HG02588 (cell line): ENCODE results near the gene ATE1.
"Not testable (repeated sequence)": the region's sequence is repeated elsewhere in the genome, so short reads cannot be mapped to it uniquely, and the experiment has no call there.

Experiments
- ATAC-seq: cut with Tn5 transposase; IDR thresholded peaks from one replicate; pipeline ENCODE4 v1.9.1; 2021; ENCODE audit warnings: mild to moderate bottlenecking, moderate library complexity; ENCODE audit not compliant: unreplicated experiment

Gene ATE1

DNA sequence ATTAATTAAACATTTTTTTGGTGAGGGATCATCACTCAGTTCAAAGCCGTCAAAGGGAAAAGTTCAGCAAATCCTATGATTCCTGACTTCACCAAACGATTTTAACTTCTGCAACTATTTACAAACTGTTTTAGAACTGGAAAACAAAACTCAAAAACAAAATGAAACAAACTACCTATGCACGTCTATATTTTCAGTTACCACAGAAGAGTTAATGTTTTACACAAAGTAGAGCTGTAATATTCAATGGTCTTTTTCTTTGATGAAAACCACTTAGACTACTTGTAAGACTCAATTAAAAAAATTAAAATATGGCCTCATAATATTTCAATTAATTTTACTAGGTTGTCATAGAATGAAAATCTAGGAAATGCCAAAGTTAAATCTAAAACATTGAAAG is 131.5 kb downstream of the ATE1 start:
- ATAC-seq = no peak

DNA sequence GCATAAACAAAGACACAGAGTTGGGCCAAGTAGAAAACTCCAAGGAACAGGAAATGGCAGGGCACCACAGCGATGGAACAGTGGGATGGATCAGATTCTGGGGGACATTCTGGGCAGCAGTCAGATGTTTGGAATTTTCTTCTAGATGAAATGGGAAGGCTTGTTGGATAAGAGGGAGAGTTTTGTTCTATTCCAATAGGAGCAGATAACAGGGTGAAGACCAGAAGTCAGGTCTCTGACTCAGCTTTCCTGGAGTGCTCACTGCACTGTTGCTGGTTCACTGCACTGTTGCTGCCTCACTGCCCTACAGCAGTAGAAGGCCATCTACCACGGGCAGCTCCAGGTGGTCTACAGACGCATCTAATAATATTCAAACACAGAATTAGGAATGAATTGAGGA is 135.6 kb downstream of the ATE1 start:
- ATAC-seq = no peak

DNA sequence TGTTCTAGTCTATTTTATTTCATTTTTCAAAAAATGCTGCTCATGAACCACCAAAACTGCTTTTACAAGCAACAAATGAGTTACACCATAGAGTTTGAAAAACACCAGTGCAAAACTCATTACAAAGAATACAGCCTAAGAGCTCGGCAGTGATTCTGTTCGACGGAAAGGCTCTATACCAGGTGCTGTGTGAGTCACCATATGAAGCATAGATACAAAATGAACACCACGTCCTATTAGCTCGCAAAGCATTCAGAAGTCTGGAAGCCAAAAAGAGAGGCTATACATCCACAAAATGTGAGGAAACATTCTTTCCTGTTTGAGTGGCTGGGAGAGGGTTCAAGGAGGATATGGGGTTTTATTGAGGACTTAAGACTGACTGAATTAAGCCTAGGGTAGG is 136.1 kb downstream of the ATE1 start:
- no peak for ATAC-seq

DNA sequence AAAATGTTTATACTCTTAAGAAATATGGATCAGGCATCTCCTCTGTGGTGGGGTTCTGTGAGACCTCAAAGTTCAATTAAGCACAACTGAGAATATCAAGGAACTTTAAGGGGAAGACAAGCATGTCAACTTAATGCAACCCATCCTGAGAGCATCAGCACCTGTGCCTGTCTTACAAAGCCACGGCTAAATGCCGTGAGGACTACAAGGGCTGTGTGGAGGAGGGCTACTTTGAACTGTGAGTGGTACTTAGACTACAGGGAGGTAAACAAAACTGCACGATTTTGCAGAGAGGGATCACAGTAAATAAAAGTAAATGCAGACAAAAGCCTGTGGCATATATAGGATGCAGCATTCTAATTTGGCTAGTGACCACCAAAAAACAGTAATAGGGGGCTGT is 139.1 kb downstream of the ATE1 start:
- ATAC-seq = no peak

DNA sequence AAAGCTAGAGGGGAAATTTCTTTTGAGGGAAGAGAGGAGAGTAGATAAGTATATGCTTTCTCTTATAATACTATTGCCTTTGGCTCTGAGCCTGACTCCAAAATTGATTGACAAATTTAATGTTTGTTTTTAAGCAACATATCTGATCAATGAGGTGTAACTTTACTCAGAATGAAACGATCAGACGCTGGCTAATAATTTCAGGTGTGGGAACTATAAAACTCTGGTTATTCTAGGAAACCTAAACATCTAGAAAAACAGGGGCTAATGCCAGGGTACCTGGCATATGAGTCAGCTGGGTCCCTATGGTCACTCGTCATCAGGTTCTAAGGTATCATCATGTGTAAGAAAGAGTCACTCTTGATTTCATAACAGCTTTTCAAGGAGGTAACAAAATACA is 139.7 kb downstream of the ATE1 start:
- ATAC-seq = no peak

DNA sequence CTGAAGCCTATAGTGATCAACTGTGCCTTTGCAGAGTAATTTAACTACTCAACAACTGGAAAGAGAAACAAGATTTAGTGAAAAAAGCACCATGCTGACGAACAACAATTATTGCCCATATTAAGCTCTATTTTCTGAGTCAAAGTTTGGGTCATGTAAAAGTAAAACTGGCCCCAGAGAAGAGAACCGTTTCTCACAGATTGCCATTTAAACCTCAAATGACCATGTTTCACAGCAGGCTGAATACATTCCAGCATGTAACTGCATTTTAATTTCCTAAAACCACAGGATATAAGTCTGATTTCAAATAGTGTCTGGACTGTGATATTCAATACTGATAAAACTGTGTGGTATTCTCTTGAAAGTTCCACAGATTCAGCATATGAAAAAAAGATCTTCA is 140.7 kb downstream of the ATE1 start:
- no peak for ATAC-seq

DNA sequence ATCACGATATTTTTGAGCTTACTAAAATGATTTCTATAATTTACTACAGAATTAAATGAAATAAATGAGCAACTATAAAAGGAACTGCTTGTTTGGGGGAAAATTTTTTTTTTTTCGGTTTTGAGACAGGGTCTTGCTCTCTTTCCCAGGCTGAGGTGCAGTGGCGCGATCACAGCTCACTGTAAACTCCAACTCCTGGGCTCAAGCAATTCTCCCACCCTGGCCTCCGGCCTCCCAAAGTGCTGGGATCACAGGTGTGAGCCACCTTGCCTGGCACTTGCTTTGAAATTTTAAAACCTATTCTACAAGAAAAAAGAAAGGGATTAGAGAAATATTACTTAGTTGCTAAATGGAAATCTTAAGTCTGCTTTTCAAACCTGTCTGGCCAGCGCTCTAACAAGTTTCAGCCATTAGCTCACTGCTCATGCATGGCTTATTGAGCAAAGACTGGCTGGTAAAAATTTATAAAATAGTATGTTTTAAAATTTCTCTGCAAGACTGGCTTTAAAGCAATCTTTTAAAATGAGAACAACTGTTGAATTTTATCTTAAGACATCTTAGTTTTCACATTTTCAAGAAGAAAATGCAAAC is 144.0 kb downstream of the ATE1 start:
- no peak for ATAC-seq

DNA sequence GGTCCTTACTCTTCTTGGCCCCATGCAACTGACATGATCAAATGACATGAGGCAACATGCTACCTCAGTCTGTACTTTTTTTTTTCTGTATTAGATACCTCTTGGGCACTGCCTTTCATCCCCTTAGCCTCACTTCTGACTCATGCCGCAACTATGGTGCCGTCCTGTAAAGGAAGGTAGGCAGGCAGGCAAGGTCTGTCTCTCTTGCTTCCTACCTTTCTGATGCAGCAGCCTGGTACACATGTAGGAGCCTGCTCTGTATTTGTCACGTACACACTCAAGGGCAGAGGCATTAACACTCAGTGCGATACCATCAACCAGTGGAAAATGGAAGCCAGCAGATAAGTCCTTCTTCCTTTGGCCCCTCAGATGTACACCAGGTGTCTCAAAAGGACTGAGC is 146.7 kb downstream of the ATE1 start:
- no peak for ATAC-seq

DNA sequence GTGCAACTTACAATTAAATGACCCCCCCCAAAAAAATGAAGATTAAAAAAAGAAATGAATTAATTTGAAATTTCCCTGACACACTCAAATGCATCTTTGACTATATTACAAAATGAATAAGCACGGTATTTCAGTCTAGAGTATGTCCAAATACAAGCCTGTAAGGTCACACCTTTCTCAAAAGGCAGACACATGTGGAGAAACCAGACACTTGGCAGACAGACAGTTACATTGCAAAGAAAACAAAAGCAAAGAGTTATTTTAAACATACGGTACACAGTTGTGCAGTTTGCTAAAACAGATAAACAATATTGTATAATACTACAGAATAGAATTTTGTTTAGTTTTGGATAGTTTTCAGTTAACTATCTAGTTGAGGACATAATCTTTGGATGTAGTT is 153.0 kb downstream of the ATE1 start:
- ATAC-seq = no peak

DNA sequence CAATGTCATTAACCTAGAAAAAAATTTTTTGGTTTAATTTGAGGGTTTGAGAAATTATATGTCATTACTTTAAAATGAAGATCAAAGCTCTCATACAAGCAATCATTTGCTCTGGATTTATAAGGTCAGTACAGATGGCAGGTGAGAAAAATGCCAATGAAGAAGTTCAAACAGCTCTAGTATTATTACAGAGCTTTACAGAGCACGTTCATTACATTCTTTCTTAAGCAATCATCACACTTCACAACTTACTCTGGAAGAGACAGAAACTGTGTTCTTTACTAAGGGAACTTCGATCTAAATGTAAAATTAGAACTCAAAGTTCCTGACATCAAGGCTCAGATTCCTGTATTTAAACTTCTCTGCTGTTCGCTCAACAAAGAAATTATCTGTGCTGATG is 153.4 kb downstream of the ATE1 start:
- ATAC-seq = no peak

DNA sequence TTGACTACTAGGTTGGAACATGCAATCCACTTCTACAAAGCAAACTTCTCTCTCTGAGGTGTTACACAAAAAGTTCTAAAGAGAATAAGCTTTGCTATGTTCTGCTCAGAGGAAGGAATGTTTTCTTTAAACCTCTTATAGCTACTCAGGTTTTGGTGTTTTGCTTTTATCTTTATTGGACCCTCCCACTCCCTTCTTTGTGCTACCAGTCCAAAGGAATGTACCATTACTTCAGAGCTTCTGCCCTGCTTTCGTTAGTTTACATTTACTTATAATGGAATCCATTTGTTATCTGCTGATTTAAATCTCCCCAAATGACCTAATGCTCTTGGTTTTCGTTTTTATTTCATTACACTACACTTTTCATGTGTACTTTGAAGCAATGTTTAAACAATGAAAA is 154.9 kb downstream of the ATE1 start:
- no peak for ATAC-seq

DNA sequence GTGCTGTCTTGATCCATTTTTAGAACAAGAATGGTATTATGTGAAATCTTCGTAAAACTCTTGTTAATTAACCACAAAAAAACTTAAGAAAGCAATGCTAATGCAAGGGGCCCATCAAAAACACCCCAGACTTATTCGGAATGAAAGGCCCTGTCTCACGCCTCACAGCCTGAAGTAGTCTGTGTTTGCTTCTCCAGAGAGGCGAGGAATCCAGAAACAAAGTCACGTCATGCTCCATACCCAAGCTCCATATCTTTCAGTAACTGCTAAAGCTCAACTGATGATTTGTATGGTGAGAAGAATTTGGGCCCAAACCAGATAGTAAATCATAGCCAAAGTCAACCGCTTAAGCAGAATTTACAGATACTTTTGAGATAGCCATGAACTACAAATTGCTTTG is 155.4 kb downstream of the ATE1 start:
- ATAC-seq = no peak

DNA sequence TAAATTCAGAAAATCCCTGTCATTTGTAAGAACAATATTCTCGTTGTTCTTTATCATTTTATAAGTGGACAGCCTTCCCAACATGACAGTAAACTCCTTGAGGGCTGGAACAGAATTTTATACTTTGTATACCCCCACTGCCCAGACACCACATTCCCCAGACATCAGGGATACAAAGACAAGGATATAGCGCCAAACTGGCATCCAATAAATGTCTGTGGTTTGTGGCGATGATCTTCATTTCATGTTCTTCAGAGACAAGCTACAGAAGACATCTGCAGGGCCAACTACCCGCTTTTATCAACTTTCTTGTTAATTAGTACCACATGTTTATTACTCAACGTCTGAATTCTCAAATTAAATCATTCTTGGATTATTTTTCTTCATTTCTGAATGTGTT is 155.9 kb downstream of the ATE1 start:
- ATAC-seq = no peak

DNA sequence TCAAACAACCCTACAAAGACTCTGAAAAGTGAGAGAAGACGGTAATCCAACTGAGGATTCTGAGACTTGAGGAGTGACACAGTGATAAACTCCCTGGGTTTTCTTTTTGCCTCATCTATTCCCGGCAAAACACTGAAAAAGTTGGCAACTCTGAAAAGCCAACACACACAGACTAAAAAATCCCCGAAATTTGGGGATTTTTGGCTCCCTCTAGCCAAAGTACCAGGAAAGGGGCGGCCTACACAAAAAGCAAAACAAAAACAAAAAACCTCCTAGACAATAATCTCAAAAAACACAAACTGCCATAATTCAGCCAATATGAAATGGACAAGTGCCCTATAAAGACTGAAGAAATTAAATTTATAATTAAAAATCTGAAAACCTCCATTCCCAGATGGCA is 161.4 kb downstream of the ATE1 start:
- no peak for ATAC-seq

DNA sequence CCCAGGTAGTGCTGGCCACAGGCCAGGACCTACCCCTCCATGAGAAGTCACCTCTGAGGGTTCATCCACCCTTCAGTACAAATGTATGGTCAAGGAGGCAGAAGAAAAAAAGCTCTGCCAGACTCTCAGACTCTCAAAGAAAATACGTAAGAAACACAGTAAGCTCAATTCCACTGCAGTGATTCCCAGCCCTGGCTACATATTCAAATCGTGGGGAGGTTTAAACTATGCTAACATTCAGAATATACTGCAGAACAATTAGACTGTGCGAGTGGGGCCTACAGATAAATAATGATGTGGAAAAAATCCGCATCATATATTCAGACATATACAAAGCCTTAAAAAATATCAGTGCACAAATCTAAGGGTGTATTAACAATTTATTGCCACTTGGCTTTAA is 162.6 kb downstream of the ATE1 start:
- ATAC-seq = no peak

DNA sequence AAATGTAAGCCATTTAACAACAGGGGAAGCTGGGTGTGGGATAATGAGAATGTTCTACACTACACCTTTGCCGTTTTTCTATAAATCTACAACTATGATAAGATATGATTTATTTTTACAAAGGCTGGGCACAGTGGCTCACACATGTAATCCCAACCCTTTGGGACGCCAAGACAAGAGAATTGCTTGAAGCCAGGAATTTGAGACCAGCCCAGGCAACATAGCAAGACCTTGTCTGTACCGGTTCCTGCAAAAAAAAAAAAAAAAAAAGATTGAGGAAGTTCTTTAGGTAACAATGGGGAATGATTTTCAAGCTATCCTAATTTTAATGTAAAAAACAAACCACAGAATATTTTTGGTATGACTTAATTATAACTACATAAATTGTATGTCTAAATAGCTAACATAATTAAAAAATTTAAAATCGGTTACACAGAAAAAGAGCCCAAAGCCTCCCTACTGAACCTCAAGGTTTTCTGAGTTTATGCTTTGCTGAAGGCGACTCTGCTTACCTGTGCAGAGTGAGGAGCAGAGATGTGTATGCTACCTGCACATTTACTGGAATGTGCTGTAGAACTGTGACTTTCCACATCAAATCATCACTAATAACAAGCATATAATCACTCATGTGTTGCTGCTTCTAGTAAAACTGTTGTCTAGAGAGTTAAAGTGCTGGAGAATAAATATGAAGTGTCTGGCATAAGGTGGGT is 163.4 kb downstream of the ATE1 start:
- no peak for ATAC-seq

DNA sequence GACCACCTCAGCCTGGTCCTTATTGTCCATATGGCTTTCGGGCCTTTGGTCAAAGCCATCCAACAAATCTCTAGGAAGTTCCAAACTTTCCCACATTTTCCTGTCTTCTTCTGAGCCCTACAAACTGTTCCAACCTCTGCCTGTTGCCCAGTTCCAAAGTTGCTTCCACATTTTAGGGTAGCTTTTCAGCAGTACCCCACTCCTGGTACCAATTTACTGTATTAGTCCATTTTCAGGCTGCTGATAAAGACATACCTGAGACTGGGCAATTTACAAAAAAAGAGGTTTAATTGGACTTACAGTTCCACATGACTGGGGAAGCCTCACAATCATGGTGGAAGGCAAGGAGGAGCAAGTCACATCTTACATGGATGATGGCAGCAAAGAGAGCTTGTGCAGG is 170.6 kb downstream of the ATE1 start:
- ATAC-seq = not testable (repeated sequence)

DNA sequence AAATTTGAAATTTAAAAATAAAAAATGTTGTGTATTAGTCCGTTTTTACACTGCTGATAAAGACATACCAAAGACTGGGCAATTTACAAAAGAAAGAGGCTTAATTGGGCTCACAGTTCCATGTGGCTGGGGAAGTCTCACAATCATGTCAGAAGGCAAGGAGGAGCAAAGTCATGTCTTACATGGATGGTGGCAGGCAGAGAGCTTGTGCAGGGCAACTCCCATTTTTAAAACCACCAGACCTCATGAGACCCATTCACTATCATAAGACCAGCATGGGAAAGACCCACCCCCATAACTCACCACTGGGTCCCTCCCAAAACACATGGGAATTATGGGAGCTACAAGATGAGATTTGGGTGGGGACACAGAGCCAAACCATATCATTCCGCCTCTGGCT is 172.3 kb downstream of the ATE1 start:
- ATAC-seq = not testable (repeated sequence)

DNA sequence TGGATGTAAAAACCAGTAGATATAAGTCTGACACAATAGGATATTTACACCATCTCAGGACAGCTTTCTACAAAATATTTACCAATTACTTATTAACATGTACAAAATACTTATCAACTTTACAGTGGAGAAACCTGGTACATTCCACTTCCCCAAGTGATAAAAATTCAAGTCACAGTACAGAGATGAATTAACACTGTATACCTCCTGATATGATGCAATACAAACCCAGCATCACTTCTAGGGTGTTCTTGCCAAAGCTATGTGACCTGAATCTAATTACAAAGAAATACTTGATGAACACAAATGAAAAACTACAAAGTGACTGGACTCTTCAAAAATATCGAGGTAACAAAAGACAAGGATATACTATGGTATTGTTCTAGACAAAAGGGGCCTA is 173.2 kb downstream of the ATE1 start:
- ATAC-seq = no peak

DNA sequence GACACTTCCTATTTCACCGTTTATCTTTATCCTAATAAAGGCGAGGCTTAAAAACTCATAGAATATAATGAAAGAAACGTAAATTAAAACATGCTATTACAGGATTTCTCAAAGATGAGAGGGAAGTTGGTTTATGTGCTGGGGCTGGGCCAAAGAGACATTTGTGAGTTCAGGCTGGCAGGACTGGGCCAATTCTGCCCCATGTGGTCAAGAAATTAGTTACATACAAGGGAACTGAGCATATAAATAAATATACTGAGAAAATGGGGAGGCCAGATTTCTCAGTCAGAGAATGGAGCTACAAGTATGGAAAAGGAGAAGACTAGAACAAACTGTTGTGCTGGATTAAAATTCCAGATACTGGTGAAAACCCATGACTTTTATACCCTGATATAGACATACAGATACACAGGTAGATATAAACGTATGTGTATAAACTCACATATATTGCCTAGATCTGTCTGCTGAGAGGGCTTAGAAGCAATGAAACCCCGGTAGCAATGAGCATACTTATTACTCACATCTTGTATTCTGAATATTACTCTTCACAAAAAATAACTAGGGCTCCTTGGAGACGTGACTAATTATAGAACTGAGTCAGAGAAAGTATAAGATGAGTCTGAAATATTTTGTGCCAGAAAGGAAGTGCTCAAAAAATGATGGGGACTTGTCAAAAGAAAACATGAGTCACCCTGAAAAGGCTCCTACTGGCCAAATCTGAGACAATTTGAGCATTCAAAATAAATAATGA is 173.9 kb downstream of the ATE1 start:
- ATAC-seq = peak; percentile 85

DNA sequence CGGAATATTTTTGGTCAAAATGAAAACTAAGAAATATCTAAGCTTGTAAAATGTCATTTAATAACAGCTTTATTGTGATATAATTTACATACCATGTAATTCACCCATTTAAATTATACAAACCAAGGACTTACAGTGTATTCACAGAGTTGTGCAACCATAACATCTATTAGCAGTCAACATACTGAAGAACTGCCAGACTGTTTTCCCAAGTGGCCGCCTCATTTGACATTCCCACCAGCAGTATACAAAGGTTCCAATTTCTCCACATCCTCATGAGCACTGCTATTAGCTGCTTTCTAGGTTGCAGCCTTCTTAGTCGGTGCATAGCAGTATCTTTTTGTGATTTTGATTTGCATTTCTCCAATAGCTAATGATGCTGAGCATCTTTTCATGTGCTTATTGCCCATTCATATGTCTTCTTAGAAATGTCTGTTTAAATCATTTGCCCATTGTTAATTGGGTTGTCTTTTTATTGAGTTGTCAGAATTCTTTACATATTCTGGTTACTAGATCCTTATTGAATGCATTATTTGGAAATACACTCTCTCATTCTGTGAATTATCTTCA is 176.6 kb downstream of the ATE1 start:
- ATAC-seq = no peak

DNA sequence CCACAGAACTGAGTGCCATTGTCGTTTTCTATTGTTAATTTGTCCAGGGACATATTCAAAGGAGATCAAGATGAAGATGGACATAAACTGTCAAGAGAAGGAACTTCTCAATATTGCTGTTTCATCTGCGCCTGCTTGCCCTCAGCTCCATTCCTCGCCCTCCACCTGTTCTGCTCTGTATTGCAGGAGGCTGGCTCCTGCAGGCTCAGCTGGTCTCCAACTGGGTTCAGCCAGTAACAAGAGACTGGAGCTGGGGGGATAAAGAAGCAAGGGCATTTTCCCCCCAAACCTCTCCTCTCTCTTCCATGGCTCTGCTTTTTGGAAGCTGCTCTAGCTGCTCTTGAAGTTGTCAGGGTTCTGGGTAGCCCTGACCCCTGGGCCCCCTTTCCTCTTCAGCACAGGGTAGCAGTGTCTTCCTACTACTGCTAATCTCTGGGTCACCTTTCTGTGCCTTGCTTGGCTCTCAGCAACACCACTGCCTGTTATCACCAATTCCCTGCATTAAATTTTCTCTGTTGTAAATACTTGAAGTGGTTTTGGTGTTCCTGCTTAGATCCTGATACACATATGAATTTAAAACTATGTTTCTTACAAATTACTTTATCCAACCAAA is 180.6 kb downstream of the ATE1 start:
- ATAC-seq = no peak
